HG03066 (cell line): Measurements from ENCODE around the gene AKIRIN1.
"Not testable (repeated sequence)": the region's sequence is repeated elsewhere in the genome, so short reads cannot be mapped to it uniquely, and the experiment has no call there.

ENCODE experiments used
- ATAC-seq: cut with Tn5 transposase; IDR thresholded peaks from one replicate; pipeline ENCODE4 v1.9.1; 2021; ENCODE audit warnings: low read depth; ENCODE audit not compliant: unreplicated experiment

Gene AKIRIN1

GRCh38 chr1:39036678-39037077, 45.6 kb downstream of the AKIRIN1 start:
- no peak for ATAC-seq

- ATAC-seq: no peak
Measured at GRCh38 chr1:39043513-39043912, 52.4 kb downstream of the AKIRIN1 start.

GRCh38 chr1:39044762-39045161, 53.7 kb downstream of the AKIRIN1 start:
- ATAC-seq: no peak

- no peak for ATAC-seq
Measured at GRCh38 chr1:39045231-39045630, 54.2 kb downstream of the AKIRIN1 start.

- ATAC-seq: no peak
Measured at GRCh38 chr1:39046613-39047210, 55.6 kb downstream of the AKIRIN1 start.

- no peak for ATAC-seq
Measured at GRCh38 chr1:39047374-39048229, 56.5 kb downstream of the AKIRIN1 start.

GRCh38 chr1:39048745-39049370, 57.8 kb downstream of the AKIRIN1 start:
- no peak for ATAC-seq

- no peak for ATAC-seq
Measured at GRCh38 chr1:39050001-39050400, 58.9 kb downstream of the AKIRIN1 start.

- not testable (repeated sequence) for ATAC-seq
Measured at GRCh38 chr1:39051193-39051850, 60.2 kb downstream of the AKIRIN1 start.

GRCh38 chr1:39051956-39052355, 60.9 kb downstream of the AKIRIN1 start:
- no peak for ATAC-seq

- ATAC-seq: not testable (repeated sequence)
Measured at GRCh38 chr1:39055213-39055710, 64.2 kb downstream of the AKIRIN1 start.
